Activated B cell treated with CpG ODN at 0.5 μM for 24 hours (primary cell): ENCODE measurements around the gene SLC2A11. TPM values are rescaled to one million over a fixed set of nuclear protein-coding genes. Genes with fewer than 3 reads are reported as not detected.
"Not testable (repeated sequence)": the region's sequence is repeated elsewhere in the genome, so short reads cannot be mapped to it uniquely, and the experiment has no call there.

Experiments
- ATAC-seq: fragments of 200-7000 bp; cut with Tn5 transposase; one replicate; pipeline ENCODE4 v1.10.0; 2021; ENCODE audit warnings: low read depth, mild to moderate bottlenecking, moderate library complexity
- CTCF ChIA-PET: fragments of 350-600 bp; sonication (Branson Sonifier 250); formaldehyde crosslinking; loops from one replicate; lab custom pipeline; 2021; ENCODE audit warnings: antibody characterized with exemption; lab: Charles Lee
- POLR2A ChIA-PET: fragments of 350-600 bp; sonication (Branson Sonifier 250); formaldehyde crosslinking; loops from one replicate; lab custom pipeline; 2021; ENCODE audit warnings: antibody characterized with exemption; lab: Charles Lee
- DNase-seq: peaks from one replicate; pipeline ENCODE4 v3.0.0; 2022
- H3K27ac Mint-ChIP-seq: one replicate; pipeline ENCODE4 v1.8.0; 2020; ENCODE audit warnings: mixed read lengths
- H3K27me3 Mint-ChIP-seq: one replicate; pipeline ENCODE4 v1.8.0; 2021; ENCODE audit warnings: mixed read lengths
- H3K36me3 Mint-ChIP-seq: one replicate; pipeline ENCODE4 v1.8.0; 2021; ENCODE audit warnings: low read depth, mixed read lengths
- H3K4me1 Mint-ChIP-seq: one replicate; pipeline ENCODE4 v1.8.0; 2021; ENCODE audit warnings: mixed read lengths
- H3K4me3 Mint-ChIP-seq: one replicate; pipeline ENCODE4 v1.8.0; 2020; ENCODE audit warnings: mild to moderate bottlenecking, mixed read lengths
- H3K9me3 Mint-ChIP-seq: one replicate; pipeline ENCODE4 v1.8.0; 2020; ENCODE audit warnings: mixed read lengths
- intact Hi-C: fragments of 100-400 bp; cut with micrococcal nuclease; formaldehyde crosslinking; loops from one replicate; pipeline ENCODE4 v1.15.1; 2024
- total RNA-seq: library from RNA; stranded (reverse); gene quantifications from 2 replicates; pipeline ENCODE4 v1.2.3, GENCODE V29; 2022
- TF ChIP-seq, protein P1 (sequence below): fragments of 200-600 bp; IDR thresholded peaks from one replicate; pipeline ENCODE4 v1.8.0; 2022; ENCODE audit warnings: antibody characterized with exemption, mild to moderate bottlenecking

SLC2A11 gene
- total RNA-seq, 1 donor from 2014 or later: 30.2 TPM

DNA sequence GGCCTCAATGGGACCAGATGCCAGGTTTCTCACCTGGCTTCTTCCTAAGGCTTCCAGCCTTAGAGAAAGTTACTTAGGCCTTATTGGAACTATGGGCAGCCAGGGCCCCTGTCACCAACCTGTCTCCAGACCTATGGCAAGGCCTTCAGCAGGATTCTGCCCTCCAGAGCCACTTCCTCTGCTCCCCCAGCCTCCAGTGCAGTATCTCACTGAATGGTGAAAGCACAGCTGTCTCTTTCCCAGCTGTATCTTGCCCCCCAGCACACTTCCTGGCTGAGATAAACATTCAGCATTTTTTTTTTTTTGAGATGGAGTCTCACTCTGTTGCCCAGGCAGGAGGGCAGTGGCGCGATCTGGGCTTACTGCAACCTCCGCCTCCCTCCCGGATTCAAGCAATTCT lies 1.5 kb downstream of the SLC2A11 start:
- no peak overlapping the region for H3K4me3 Mint-ChIP-seq
- TF ChIP-seq, protein P1, sequence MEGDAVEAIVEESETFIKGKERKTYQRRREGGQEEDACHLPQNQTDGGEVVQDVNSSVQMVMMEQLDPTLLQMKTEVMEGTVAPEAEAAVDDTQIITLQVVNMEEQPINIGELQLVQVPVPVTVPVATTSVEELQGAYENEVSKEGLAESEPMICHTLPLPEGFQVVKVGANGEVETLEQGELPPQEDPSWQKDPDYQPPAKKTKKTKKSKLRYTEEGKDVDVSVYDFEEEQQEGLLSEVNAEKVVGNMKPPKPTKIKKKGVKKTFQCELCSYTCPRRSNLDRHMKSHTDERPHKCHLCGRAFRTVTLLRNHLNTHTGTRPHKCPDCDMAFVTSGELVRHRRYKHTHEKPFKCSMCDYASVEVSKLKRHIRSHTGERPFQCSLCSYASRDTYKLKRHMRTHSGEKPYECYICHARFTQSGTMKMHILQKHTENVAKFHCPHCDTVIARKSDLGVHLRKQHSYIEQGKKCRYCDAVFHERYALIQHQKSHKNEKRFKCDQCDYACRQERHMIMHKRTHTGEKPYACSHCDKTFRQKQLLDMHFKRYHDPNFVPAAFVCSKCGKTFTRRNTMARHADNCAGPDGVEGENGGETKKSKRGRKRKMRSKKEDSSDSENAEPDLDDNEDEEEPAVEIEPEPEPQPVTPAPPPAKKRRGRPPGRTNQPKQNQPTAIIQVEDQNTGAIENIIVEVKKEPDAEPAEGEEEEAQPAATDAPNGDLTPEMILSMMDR: no peak
- DNase-seq (no peak), ATAC-seq (no peak)
- no peaks in the 10 kb centered on the region for H3K9me3 Mint-ChIP-seq
- peaks cover 24% of the 10 kb centered on the region for H3K36me3 Mint-ChIP-seq
- no peak overlapping the region for H3K27ac Mint-ChIP-seq
- ChIA-PET CTCF (interaction anchor here (0.9 to 3.0 kb wide), 3 partner anchors 10 to 88 kb away, joined by 3 to 16 read pairs (median 7); no protein-coding TSS in a partner anchor), POLR2A (interaction anchor here (1.0 to 3.3 kb wide), 3 partner anchors 22 to 105 kb away, joined by 3 to 84 read pairs (median 60); partner anchors contain the start of genes MIF, VPREB3 and ZNF70)
- peaks cover 22% of the 10 kb centered on the region for H3K4me1 Mint-ChIP-seq
- intact Hi-C loops: loop anchor here (5.0 kb wide), 2 partner anchors 33 to 53 kb away; partner anchors contain the start of gene MIF
- no peaks in the 10 kb centered on the region for H3K27me3 Mint-ChIP-seq

DNA sequence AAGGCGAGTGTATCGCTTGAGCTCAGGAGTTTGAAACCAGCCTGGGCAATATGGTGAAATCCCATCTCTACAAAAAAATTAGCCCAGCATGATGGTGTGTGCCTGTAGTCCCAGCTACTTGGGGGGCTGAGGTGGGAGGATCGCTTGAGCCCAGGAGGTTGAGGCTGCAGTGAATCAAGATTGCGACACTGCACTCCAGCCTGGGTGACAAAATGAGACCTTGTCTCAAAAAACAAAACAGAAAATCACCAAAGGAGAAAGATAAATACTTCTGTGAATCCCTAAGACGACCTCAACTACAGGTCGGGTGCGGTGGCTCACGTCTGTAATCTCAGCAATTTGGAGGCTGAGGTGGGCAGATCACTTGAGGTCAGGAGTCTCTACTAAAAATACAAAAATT lies 2.5 kb downstream of the SLC2A11 start:
- peaks cover 24% of the 10 kb centered on the region for H3K36me3 Mint-ChIP-seq
- H3K27ac Mint-ChIP-seq, H3K27me3 Mint-ChIP-seq, ATAC-seq, H3K4me3 Mint-ChIP-seq, H3K9me3 Mint-ChIP-seq, POLR2A ChIA-PET, DNase-seq: not testable (repeated sequence)
- peaks cover 22% of the 10 kb centered on the region for H3K4me1 Mint-ChIP-seq
- intact Hi-C loops: loop anchor here (5.0 kb wide), 1 partner anchor 97 kb away; no protein-coding TSS in a partner anchor
- CTCF ChIA-PET: interaction anchor here (0.8 to 1.2 kb wide), 3 partner anchors 9 to 96 kb away, joined by 3 to 6 read pairs (median 4); partner anchors contain the start of gene MIF

DNA sequence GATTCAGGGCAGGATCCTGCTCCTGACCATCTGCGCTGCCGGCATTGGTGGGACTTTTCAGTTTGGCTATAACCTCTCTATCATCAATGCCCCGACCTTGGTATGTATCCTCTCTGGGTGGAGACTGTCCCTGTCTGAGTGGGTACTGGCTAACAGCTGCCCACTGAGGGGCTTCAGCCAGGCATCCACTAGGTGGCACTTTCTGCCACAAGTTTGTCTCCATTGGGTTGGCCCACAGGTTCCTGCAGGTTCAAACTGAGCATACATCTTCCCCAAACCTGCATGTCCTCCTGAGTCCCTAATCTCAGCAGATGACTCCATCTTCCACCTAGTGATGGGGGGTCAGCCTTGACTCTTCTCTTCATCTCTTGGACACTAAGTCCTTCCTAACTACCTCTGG lies 4.4 kb downstream of the SLC2A11 start:
- intact Hi-C loops: loop anchor here (5.0 kb wide), 1 partner anchor 95 kb away; no protein-coding TSS in a partner anchor
- no peaks in the 10 kb centered on the region for H3K27me3 Mint-ChIP-seq
- DNase-seq: no peak
- ChIA-PET POLR2A (interaction anchor here (0.6 kb wide), 1 partner anchor 190 kb away, joined by 3 read pairs; no protein-coding TSS in a partner anchor), CTCF (interaction anchor here (1.0 to 1.3 kb wide), 2 partner anchors 32 to 94 kb away, joined by 3 read pairs; no protein-coding TSS in a partner anchor)
- TF ChIP-seq, protein P1: no peak
- no peaks in the 10 kb centered on the region for H3K9me3 Mint-ChIP-seq
- no peak for ATAC-seq
- no peak overlapping the region for H3K27ac Mint-ChIP-seq
- no peak overlapping the region for H3K4me3 Mint-ChIP-seq
- H3K36me3 Mint-ChIP-seq: peaks cover 36% of the 10 kb centered on the region
- peaks cover 16% of the 10 kb centered on the region for H3K4me1 Mint-ChIP-seq

DNA sequence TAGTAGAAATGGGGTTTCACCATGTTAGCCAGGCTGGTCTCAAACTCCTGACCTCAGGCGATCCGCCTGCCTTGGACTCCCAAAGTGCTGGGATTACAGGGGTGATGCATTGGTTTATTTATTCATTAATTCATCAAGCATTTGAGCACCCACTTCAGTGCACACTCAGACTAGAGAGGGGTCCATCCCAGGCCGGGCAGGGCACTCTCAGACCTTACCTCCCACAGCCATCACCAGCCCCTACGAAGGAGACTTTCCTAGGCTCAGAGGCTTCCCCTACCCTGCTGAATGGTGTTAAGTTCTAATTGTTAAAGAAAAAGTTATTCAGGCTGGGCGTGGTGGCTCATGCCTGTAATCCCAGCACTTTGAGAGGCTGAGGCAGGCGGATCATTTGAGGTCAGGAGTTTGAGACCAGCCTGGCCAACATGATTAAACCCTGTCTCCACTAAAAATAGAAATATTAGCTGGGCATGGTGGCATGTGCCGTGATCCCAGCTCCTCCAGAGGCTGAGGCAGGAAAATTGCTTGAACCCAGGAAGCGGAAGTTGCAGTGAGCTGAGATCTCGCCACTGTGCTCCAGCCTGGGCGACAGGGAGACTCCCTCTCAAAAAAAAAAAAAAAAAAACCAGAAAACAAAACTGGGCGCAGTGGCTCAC lies 7.0 kb downstream of the SLC2A11 start:
- H3K4me1 Mint-ChIP-seq, H3K27ac Mint-ChIP-seq, H3K9me3 Mint-ChIP-seq, H3K4me3 Mint-ChIP-seq, DNase-seq, H3K27me3 Mint-ChIP-seq, ATAC-seq: not testable (repeated sequence)
- CTCF ChIA-PET: interaction anchor here (1.2 kb wide), 1 partner anchor 29 kb away, joined by 3 read pairs; no protein-coding TSS in a partner anchor
- POLR2A ChIA-PET: interaction anchor here (0.6 kb wide), 1 partner anchor 52 kb away, joined by 11 read pairs; no protein-coding TSS in a partner anchor
- intact Hi-C loops: loop anchor here (5.0 kb wide), 1 partner anchor 93 kb away; no protein-coding TSS in a partner anchor
- H3K36me3 Mint-ChIP-seq: peaks cover 53% of the 10 kb centered on the region

DNA sequence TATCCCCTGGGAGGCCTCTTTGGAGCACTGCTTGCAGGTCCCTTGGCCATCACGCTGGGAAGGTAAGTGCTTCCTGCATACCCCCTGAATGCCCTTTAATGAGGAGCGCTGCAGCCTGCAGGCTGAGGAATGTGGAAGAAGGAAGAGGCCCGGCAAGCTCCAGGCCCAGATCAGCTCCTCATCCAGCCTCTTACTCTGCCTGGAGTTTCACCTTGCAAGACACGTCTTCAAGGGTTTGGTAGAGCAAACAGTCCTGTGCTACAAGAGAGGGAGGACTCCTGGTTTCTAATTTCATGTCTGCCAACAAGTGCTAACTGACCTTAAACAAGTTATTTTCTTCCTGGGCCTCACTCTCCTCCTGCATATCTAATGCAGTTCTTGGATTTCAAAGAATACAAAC lies 10.9 kb downstream of the SLC2A11 start:
- ChIA-PET POLR2A (no interaction called here), CTCF (no interaction called here)
- TF ChIP-seq, protein P1: no peak
- ATAC-seq (no peak), DNase-seq (no peak)
- H3K36me3 Mint-ChIP-seq: peaks cover 51% of the 10 kb centered on the region
- no peaks in the 10 kb centered on the region for H3K9me3 Mint-ChIP-seq
- intact Hi-C loops: no loop called here
- no peak overlapping the region for H3K27ac Mint-ChIP-seq
- no peaks in the 10 kb centered on the region for H3K4me1 Mint-ChIP-seq
- no peaks in the 10 kb centered on the region for H3K27me3 Mint-ChIP-seq
- H3K4me3 Mint-ChIP-seq: no peak overlapping the region

DNA sequence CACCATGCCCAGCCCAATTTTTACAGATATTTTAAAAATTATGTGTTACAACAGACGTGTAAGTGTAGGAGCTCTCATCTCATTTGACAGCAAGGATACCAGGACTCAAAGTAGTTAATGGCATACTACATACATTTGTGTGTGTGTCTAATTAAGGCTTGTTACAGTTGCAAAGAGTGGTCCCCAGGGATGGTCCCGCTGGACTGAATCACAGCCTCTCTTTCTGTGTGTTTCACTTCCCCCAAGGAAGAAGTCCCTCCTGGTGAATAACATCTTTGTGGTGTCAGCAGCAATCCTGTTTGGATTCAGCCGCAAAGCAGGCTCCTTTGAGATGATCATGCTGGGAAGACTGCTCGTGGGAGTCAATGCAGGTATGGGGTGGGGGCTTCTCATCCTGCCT lies 17.2 kb downstream of the SLC2A11 start:
- ATAC-seq (no peak), DNase-seq (no peak)
- Mint-ChIP-seq H3K4me1 (peaks cover 3% of the 10 kb centered on the region), H3K4me3 (no peak overlapping the region), H3K9me3 (no peaks in the 10 kb centered on the region), H3K27me3 (no peaks in the 10 kb centered on the region), H3K27ac (no peak overlapping the region), H3K36me3 (peaks cover 63% of the 10 kb centered on the region)
- CTCF ChIA-PET: no interaction called here
- TF ChIP-seq, protein P1: no peak
- intact Hi-C loops: no loop called here
- POLR2A ChIA-PET: no interaction called here
